Upper lobe of right lung (tissue), 1 donor: Measurements from ENCODE around the gene JPT2. TPM values are rescaled to one million over a fixed set of nuclear protein-coding genes. Genes with fewer than 3 reads are reported as not detected.

Experiments
- ATAC-seq: fragments of 200-7000 bp; cut with Tn5 transposase; one replicate; pipeline ENCODE4 v1.9.1; 2020; ENCODE audit warnings: mild to moderate bottlenecking, moderate library complexity
- DNase-seq: peaks from one replicate; pipeline ENCODE4 v3.0.0-alpha.2; 2020
- H3K27ac ChIP-seq: fragments of 200-600 bp; one replicate; pipeline ENCODE4 v1.8.0; 2022
- H3K27me3 ChIP-seq: fragments of 200-600 bp; one replicate; pipeline ENCODE4 v1.8.0; 2022; ENCODE audit warnings: mild to moderate bottlenecking
- H3K36me3 ChIP-seq: fragments of 200-600 bp; one replicate; pipeline ENCODE4 v1.8.0; 2022
- H3K4me1 ChIP-seq: fragments of 200-600 bp; one replicate; pipeline ENCODE4 v1.8.0; 2022
- H3K4me3 ChIP-seq: fragments of 200-600 bp; one replicate; pipeline ENCODE4 v1.8.0; 2022; ENCODE audit warnings: mild to moderate bottlenecking
- H3K9me3 ChIP-seq: fragments of 200-600 bp; one replicate; pipeline ENCODE4 v1.8.0; 2022
- CTCF ChIP-seq: fragments of 200-600 bp; IDR thresholded peaks from one replicate; pipeline ENCODE4 v1.8.0; 2022; ENCODE audit warnings: antibody characterized with exemption
- intact Hi-C: fragments of 100-400 bp; cut with DNase I; formaldehyde crosslinking; loops from one replicate; pipeline ENCODE4 v1.11.0; 2022
- total RNA-seq: library from RNA; stranded (reverse); fragmentation: NEBNext Ultra II Directional; extraction: Animal tissue kit (Norgen Biotek cat#: 25700); gene quantifications from one replicate; pipeline ENCODE4 v1.2.1, GENCODE V29; 2021
- donor health status: DM: no; HTN: yes; CAD: no; lungs with severe emphysema.

JPT2 gene
- total RNA-seq, 1 donor from 2014 or later: 44.8 TPM

GRCh38 chr16:1666316-1666715 is 11.8 kb upstream of the JPT2 start:
- no peak overlapping the region for H3K4me3 ChIP-seq
- H3K9me3 ChIP-seq: no peaks in the 10 kb centered on the region
- no peak overlapping the region for H3K27ac ChIP-seq
- no peak for TF ChIP-seq CTCF
- DNase-seq: no peak
- intact Hi-C loops: no loop called here
- H3K27me3 ChIP-seq: no peaks in the 10 kb centered on the region
- peaks cover 95% of the 10 kb centered on the region for H3K36me3 ChIP-seq
- no peaks in the 10 kb centered on the region for H3K4me1 ChIP-seq
- no peak for ATAC-seq

GRCh38 chr16:1667271-1667670 is 10.8 kb upstream of the JPT2 start:
- Histone ChIP-seq H3K9me3 (no peaks in the 10 kb centered on the region), H3K27ac (no peak overlapping the region), H3K4me3 (no peak overlapping the region), H3K4me1 (no peaks in the 10 kb centered on the region), H3K36me3 (peaks cover 96% of the 10 kb centered on the region), H3K27me3 (no peaks in the 10 kb centered on the region)
- DNase-seq (no peak), ATAC-seq (no peak)
- intact Hi-C loops: no loop called here
- no peak for TF ChIP-seq CTCF

GRCh38 chr16:1667916-1668315 is 10.2 kb upstream of the JPT2 start:
- no peak for ATAC-seq

GRCh38 chr16:1668612-1669319 is 9.3 kb upstream of the JPT2 start:
- intact Hi-C loops: no loop called here
- TF ChIP-seq CTCF: no peak
- ATAC-seq: no peak
- Histone ChIP-seq H3K4me3 (no peak overlapping the region), H3K4me1 (no peaks in the 10 kb centered on the region), H3K27ac (no peak overlapping the region), H3K36me3 (peaks cover 92% of the 10 kb centered on the region), H3K27me3 (no peaks in the 10 kb centered on the region), H3K9me3 (no peaks in the 10 kb centered on the region)
- DNase-seq: no peak

More at GRCh38 chr16:1667916-1668315, 10.2 kb upstream of the JPT2 start:
- DNase-seq: no peak
- Histone ChIP-seq H3K4me3 (no peak overlapping the region), H3K9me3 (no peaks in the 10 kb centered on the region), H3K27me3 (no peaks in the 10 kb centered on the region), H3K27ac (no peak overlapping the region), H3K4me1 (no peaks in the 10 kb centered on the region), H3K36me3 (peaks cover 96% of the 10 kb centered on the region)
- intact Hi-C loops: no loop called here
- TF ChIP-seq CTCF: no peak

- H3K36me3 ChIP-seq: peaks cover 92% of the 10 kb centered on the region
- H3K4me3 ChIP-seq: no peak overlapping the region
- ATAC-seq (no peak), DNase-seq (no peak)
- no peak for TF ChIP-seq CTCF
- no peak overlapping the region for H3K27ac ChIP-seq
- H3K4me1 ChIP-seq: no peaks in the 10 kb centered on the region
- no peaks in the 10 kb centered on the region for H3K9me3 ChIP-seq
- intact Hi-C loops: no loop called here
- H3K27me3 ChIP-seq: no peaks in the 10 kb centered on the region
Observed at GRCh38 chr16:1669698-1670097, 8.4 kb upstream of the JPT2 start.

GRCh38 chr16:1670371-1670770 is 7.7 kb upstream of the JPT2 start:
- H3K4me3 ChIP-seq: no peak overlapping the region
- DNase-seq: no peak
- ATAC-seq: no peak
- peaks cover 92% of the 10 kb centered on the region for H3K36me3 ChIP-seq
- H3K27me3 ChIP-seq: no peaks in the 10 kb centered on the region
- TF ChIP-seq CTCF: no peak
- no peaks in the 10 kb centered on the region for H3K4me1 ChIP-seq
- H3K9me3 ChIP-seq: no peaks in the 10 kb centered on the region
- intact Hi-C loops: no loop called here
- H3K27ac ChIP-seq: no peak overlapping the region
